HG02973 (cell line): ENCODE results near the gene SMAD9.
A peak's percentile ranks its signal among the peaks of the same experiment; 100 is the strongest.

Experiments
- ATAC-seq: cut with Tn5 transposase; IDR thresholded peaks from one replicate; pipeline ENCODE4 v1.9.1; 2021; ENCODE audit warnings: moderate library complexity; ENCODE audit not compliant: unreplicated experiment

The SMAD9 gene

GRCh38 chr13:36819739-36820090, 100.3 kb downstream of the SMAD9 start:
- ATAC-seq: peak; percentile 7

- ATAC-seq: peak; percentile 85
Measured at GRCh38 chr13:36818804-36819738, 101.0 kb downstream of the SMAD9 start, which contains the start of gene RFXAP. Gene RFXAP, plus strand, starts transcription at chr13:36819222. Its CDS starts 136 bp downstream, at chr13:36819358.

- peak; percentile 1 for ATAC-seq
Measured at GRCh38 chr13:36817996-36818803, 101.8 kb downstream of the SMAD9 start.

GRCh38 chr13:36815062-36815461, 105.0 kb downstream of the SMAD9 start:
- ATAC-seq: no peak

GRCh38 chr13:36814465-36814864, 105.6 kb downstream of the SMAD9 start:
- ATAC-seq: no peak

- ATAC-seq: no peak
Measured at GRCh38 chr13:36813225-36813624, 106.8 kb downstream of the SMAD9 start.

- ATAC-seq: no peak
Measured at GRCh38 chr13:36807616-36808015, 112.4 kb downstream of the SMAD9 start.

GRCh38 chr13:36806102-36806501, 113.9 kb downstream of the SMAD9 start:
- ATAC-seq: no peak

- ATAC-seq: no peak
Measured at GRCh38 chr13:36804588-36804987, 115.5 kb downstream of the SMAD9 start.

- no peak for ATAC-seq
Measured at GRCh38 chr13:36801035-36801434, 119.0 kb downstream of the SMAD9 start.

GRCh38 chr13:36796052-36796451, 124.0 kb downstream of the SMAD9 start:
- no peak for ATAC-seq

GRCh38 chr13:36795463-36795862, 124.6 kb downstream of the SMAD9 start:
- ATAC-seq: no peak
